Activated T-helper 17 cell treated with anti-CD3 and anti-CD28 coated beads, Interleukin-2, amount 50 U/mL, for 72 hours (primary cell): ENCODE results near the gene CHCHD10. TPM values are rescaled to one million over a fixed set of nuclear protein-coding genes. Genes with fewer than 3 reads are reported as not detected.
A peak's percentile ranks its signal among the peaks of the same experiment; 100 is the strongest.

Source experiments
- ATAC-seq: fragments of 150-1000 bp; cut with Tn5 transposase; replicated peaks from 2 replicates; pipeline ENCODE4 v1.10.0; 2021; ENCODE audit warnings: mild to moderate bottlenecking, moderate library complexity
- H3K27ac Mint-ChIP-seq: one replicate; pipeline ENCODE4 v1.8.0; 2022; ENCODE audit warnings: mixed read lengths
- H3K27me3 Mint-ChIP-seq: one replicate; pipeline ENCODE4 v1.8.0; 2022; ENCODE audit warnings: mixed read lengths
- H3K36me3 Mint-ChIP-seq: one replicate; pipeline ENCODE4 v1.8.0; 2022; ENCODE audit warnings: low read depth, mild to moderate bottlenecking, mixed read lengths
- H3K4me1 Mint-ChIP-seq: one replicate; pipeline ENCODE4 v1.8.0; 2022; ENCODE audit warnings: mixed read lengths
- H3K4me3 Mint-ChIP-seq: one replicate; pipeline ENCODE4 v1.8.0; 2022; ENCODE audit warnings: mild to moderate bottlenecking, mixed read lengths
- H3K9me3 Mint-ChIP-seq: one replicate; pipeline ENCODE4 v1.8.0; 2022; ENCODE audit warnings: mixed read lengths
- total RNA-seq, 2 donors: library from RNA; stranded (reverse); gene quantifications; one replicate each; pipeline ENCODE4 v1.2.3, GENCODE V29; 2022

CHCHD10 gene
- total RNA-seq, 2 donors from 2014 or later = 49.6 to 104 TPM

DNA sequence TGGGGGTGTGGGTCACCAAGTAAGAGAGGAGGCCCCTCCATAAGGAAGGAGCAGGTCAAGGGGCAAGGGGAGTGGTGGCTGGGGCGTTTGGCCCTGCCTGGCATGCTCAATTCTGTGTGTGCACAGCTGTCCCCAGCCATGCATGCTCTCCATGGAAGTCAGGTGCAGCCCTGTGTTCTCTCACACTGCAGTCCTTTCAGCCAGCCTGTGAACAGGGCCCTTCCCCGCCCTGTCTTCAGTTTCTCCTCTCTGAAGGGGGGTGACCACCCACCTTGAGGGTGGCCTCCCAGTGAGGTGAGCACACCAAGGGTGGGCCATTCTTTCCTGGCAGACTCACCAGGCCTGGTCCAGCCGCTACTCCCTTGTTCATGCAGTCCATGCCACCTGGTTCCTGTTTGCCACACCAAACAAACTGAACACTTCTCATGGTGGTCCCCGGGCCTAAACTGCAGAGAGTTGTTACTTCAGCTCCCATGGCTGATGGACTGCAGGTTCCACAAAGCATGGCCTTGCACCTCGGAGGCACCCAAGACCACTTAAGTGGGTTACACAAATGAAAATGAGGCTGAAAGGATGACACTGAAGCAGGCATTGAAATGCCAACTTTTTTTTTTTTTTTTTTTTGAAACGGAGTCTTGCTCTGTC lies 1.7 kb upstream of the CHCHD10 start:
- Mint-ChIP-seq H3K27me3 (no peaks in the 10 kb centered on the region), H3K4me3 (no peak overlapping the region), H3K27ac (no peak overlapping the region), H3K9me3 (no peaks in the 10 kb centered on the region), H3K4me1 (no peaks in the 10 kb centered on the region), H3K36me3 (no peaks in the 10 kb centered on the region)
- no peak for ATAC-seq

DNA sequence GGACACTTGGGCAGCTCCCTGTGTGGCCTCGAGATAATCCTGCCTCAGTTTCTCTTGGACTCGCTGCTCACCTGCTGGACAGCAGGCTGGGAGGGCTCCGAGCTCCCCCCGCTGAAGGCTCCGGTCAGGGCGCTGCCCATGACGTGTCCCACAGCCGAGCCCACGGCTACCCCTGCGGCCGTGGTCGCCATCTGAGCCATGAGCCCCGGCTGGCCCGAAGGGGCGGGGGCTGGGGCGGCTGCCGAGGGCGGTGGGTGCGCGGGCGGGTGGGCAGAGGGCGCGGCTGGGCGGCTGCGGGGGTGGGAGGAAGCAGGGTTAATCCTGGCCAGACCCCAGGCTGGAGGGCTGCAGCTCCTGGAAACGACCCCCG lies 484 bp downstream of the CHCHD10 start:
- Mint-ChIP-seq H3K9me3 (no peaks in the 10 kb centered on the region), H3K4me1 (no peaks in the 10 kb centered on the region), H3K27me3 (no peaks in the 10 kb centered on the region), H3K4me3 (peak overlapping the region; percentile 76), H3K36me3 (no peaks in the 10 kb centered on the region), H3K27ac (no peak overlapping the region)
- ATAC-seq = peak; percentile 6

DNA sequence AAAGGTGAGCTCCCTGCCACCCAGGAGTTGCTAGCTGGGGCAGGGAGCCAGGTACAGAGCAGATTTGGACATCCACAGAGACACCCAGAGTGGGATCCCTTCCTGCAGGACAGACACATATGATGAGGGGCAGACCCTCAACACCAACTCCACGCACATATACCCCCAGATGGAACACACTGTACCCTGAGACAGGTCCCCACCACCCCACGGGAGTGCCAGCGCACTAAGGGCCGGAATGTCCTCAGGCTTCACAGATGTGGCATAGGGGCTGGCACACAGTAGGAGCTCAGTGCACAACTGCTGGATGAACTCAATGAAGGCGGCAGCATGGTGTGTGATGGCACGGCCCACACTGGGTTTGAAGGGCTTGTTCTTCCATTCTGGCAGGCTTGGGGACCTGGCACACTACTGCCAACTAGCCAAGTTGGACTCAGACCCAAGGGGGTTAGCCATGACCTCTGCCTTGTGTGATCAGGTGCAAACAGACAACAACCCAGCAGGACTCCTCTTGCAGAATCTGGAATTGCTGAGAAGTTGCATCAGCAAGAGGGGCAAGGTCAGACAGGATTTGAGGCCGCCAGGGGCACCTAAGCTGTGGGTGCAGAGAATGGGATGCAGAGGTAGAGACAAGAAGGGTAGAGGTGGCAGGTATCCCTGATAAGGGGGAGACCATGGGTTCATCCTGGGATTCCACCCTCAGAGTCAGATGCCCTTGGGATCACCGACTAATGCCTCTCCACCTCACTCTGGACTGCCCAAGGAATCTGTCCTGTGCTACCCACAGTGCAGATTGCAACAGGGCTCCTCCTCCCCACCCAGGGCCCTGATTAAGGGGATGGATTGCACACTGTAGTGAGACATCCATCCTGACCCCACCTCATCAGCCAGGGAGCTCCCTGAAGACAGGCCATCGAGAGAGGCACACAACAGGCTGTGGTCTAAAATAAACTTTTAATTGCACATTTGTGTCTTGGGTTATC lies 2.6 kb downstream of the CHCHD10 start:
- no peaks in the 10 kb centered on the region for H3K27me3 Mint-ChIP-seq
- peak overlapping the region; percentile 12 for H3K4me3 Mint-ChIP-seq
- H3K27ac Mint-ChIP-seq = no peak overlapping the region
- no peaks in the 10 kb centered on the region for H3K4me1 Mint-ChIP-seq
- ATAC-seq = no peak
- no peaks in the 10 kb centered on the region for H3K9me3 Mint-ChIP-seq
- no peaks in the 10 kb centered on the region for H3K36me3 Mint-ChIP-seq

DNA sequence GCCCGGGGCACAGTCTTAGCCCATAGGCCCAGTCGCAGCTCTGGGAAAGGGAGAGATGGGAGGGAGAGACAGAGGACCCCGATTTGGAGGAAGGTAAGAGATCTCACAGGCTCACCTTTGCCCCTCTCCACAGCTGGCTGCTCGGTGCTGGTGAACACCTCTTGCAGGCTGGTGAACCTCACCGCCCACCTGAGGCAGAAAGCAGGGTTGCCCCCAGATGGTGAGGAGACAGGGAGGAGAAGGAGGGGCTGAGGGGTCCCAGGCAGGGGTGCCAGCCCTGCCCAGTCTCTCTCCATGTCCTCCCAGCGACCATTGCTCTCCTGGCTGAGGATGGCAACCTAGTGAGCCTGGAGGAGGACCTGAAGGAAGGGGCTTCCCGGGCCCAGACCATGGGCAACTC lies 3.8 kb downstream of the CHCHD10 start:
- no peaks in the 10 kb centered on the region for H3K9me3 Mint-ChIP-seq
- H3K36me3 Mint-ChIP-seq = no peaks in the 10 kb centered on the region
- no peaks in the 10 kb centered on the region for H3K4me1 Mint-ChIP-seq
- no peaks in the 10 kb centered on the region for H3K27me3 Mint-ChIP-seq
- H3K4me3 Mint-ChIP-seq = peak overlapping the region; percentile 52
- no peak for ATAC-seq
- H3K27ac Mint-ChIP-seq = no peak overlapping the region

DNA sequence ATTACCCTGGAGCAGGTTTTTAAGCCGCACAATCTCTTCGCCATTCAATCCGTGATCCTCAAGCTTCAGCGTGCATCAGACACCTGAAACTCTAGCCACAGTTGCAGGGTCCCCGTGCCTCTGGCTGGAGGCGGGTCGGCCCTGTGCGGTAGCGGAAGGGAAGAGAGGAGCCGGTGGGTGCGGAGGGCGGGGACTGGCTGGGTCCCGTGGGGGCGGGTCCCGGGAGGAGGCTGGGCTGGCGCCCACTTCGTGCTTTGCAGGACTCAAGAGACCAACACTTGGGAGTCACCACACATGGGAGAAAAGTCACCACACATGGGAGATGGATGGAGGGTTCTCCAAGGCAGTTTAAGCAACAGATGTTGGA lies 4.2 kb downstream of the CHCHD10 start:
- no peaks in the 10 kb centered on the region for H3K9me3 Mint-ChIP-seq
- peak overlapping the region; percentile 52 for H3K4me3 Mint-ChIP-seq
- H3K27me3 Mint-ChIP-seq = no peaks in the 10 kb centered on the region
- no peak overlapping the region for H3K27ac Mint-ChIP-seq
- ATAC-seq = peak; percentile 34
- H3K36me3 Mint-ChIP-seq = no peaks in the 10 kb centered on the region
- H3K4me1 Mint-ChIP-seq = no peaks in the 10 kb centered on the region

DNA sequence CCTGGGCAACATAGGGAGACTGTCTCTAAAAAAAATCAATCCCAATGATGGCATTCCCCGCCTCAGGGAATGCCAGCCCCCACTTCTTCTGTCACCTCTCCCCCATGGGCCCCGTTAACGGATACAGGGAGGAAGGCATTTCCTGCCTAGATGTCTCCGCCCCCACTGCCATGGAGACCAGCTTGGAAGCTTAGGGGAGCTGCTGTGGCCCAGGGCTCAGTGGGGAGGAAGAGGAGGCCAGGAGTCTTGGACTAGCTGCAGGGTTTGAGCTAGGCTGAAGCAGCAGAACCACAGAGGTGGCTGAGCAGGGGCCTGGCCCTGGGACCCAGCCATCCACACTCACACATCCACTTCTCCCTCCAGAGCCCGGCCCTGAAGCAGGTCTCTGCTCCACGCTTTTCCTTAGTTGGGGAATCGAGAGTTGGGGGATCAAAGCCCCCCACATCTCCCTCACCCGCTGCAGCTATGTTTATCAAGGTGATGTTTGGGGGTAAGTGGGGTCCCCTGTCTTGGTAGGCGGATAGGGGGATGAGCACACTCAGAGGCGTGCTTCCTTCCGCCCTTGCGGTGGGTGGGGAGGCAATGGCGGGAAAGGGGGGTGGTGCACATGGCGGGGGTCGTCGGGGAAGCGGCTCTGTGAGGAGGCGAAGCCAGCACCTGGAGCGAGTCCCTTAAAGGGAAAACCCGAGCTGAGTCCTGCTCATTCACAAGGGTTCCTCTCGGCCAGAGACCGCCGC lies 4.8 kb downstream of the CHCHD10 start, which contains the start of gene C22orf15:
C22orf15 (plus strand) TSS at position 149 of the 737 bp plus-strand sequence; CDS start at position 466, 317 bp downstream.
- Mint-ChIP-seq H3K27ac (peak within 1 kb of the TSS; percentile 30), H3K9me3 (no peaks in the 10 kb centered on the region), H3K4me1 (no peaks in the 10 kb centered on the region), H3K36me3 (no peaks in the 10 kb centered on the region), H3K4me3 (peak within 1 kb of the TSS; percentile 52), H3K27me3 (no peaks in the 10 kb centered on the region)
- ATAC-seq = no peak

DNA sequence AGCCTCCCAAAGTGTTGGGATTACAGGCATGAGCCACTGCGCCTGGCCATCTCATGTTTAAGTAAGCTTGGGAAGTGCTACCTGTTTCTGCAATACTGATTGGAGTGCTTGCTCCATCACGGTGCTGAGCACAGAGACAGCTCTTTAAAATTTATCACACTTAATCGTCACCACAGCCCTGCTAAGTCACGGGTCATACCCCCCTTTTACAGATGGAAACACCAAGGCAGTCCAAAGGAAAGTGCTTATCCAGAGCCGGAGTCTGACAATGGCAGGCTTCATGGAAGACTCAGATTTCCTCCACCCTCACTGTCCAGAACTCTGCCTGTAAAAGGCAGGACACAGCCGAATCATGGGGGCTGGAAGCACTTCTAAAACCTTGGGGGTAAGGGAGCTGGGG lies 7.7 kb downstream of the CHCHD10 start:
- no peaks in the 10 kb centered on the region for H3K27me3 Mint-ChIP-seq

DNA sequence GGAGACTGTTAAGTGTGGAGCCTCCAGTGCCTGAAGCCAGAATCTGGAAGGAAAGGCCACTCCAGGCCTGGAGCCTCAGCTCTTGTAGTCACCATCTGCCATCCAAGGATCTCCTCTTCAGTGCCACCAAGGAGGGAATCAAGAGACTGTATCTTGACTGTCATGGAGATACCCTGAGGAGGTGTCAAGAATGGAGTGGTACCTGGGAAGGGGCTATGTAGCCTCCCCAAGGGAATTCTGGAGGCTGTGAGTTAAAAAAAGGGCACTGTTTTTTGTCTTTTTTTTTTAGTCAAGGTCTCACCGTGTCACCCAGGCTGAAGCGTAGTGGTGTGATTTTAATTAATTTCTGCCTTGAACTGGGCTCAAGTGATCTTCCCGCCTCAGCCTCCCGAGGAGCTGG lies 8.2 kb downstream of the CHCHD10 start:
- no peaks in the 10 kb centered on the region for H3K9me3 Mint-ChIP-seq
- no peak overlapping the region for H3K4me3 Mint-ChIP-seq
- no peaks in the 10 kb centered on the region for H3K27me3 Mint-ChIP-seq
- H3K27ac Mint-ChIP-seq = no peak overlapping the region
- no peaks in the 10 kb centered on the region for H3K36me3 Mint-ChIP-seq
- ATAC-seq = no peak
- H3K4me1 Mint-ChIP-seq = no peaks in the 10 kb centered on the region

More for the DNA sequence above, 7.7 kb downstream of the CHCHD10 start:
- no peak overlapping the region for H3K4me3 Mint-ChIP-seq
- no peak overlapping the region for H3K27ac Mint-ChIP-seq
- ATAC-seq = no peak
- H3K9me3 Mint-ChIP-seq = no peaks in the 10 kb centered on the region
- no peaks in the 10 kb centered on the region for H3K4me1 Mint-ChIP-seq
- H3K36me3 Mint-ChIP-seq = no peaks in the 10 kb centered on the region

DNA sequence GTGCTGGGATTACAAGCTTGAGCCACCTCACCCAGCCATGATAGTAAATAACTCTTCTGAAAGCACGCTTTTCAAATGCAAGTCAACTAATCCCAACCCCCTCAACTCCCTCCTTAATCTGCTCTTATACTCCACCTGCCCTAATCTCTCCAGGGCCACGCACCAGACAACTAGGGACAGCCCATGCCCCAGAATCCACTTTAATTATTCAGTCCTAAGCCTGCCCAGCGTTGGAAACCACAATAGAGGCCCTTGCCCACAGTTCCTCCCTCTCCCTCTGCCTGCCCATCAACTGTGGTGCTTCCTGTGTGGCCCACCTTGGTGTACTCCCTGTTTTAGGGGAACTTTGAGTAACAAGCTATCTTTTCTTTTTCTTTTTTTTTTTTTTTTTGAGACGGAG lies 10.9 kb downstream of the CHCHD10 start:
- H3K9me3 Mint-ChIP-seq = no peaks in the 10 kb centered on the region
- no peak overlapping the region for H3K27ac Mint-ChIP-seq
- H3K4me1 Mint-ChIP-seq = no peaks in the 10 kb centered on the region
- no peak for ATAC-seq
- no peaks in the 10 kb centered on the region for H3K36me3 Mint-ChIP-seq
- H3K27me3 Mint-ChIP-seq = no peaks in the 10 kb centered on the region
- H3K4me3 Mint-ChIP-seq = no peak overlapping the region

DNA sequence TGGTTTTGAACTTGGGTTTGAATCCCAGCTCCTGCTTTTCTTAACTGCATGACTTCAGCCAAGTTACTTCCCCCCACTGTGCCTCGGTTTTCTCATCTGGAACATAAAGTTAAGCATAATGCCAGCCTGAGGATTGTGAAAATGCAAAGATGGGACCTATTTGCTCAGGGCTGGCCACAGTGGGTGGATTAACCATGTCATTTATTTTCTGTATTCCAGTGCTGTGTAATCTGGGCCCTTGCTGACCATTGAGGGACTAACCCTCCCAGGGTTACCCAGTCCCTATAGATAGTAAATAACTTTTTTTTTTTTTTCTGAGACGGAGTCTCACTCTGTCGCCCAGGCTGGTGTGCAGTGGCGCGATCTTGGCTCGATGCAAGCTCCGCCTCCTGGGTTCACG lies 12.1 kb downstream of the CHCHD10 start:
- ATAC-seq = no peak
- Mint-ChIP-seq H3K4me1 (no peaks in the 10 kb centered on the region), H3K4me3 (no peak overlapping the region), H3K9me3 (no peaks in the 10 kb centered on the region), H3K36me3 (no peaks in the 10 kb centered on the region), H3K27ac (no peak overlapping the region), H3K27me3 (no peaks in the 10 kb centered on the region)

DNA sequence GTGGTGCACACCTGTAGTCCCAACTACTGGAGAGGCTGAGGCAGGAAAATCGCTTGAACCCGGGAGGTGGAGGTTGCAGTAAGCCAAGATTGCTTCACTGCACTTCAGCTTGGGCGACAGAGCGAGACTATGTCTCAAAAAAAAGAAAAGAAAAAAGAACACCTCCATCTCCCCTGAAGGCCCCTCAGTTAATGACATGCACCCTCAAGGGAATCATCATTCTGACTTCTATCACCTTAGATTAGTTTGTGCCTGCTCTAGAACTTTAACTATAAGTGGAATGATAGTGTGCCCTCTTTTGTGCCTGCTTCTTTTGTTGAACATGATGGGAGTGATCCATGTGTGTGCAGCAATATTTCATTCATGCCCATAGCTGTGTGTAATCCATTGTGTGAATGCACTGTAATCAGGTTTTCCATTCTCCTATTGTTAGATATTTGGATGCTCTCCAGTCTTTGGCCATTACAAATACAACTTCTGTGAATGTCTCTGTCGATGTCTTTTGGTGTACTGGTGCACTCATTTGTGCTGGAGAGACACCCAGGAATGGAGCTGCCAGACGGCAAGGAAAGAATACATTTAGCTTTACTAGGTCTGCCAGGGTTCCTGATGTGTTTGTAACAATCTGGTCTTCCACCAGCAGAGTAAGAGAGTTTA lies 12.7 kb downstream of the CHCHD10 start:
- Mint-ChIP-seq H3K27ac (no peak overlapping the region), H3K9me3 (no peaks in the 10 kb centered on the region), H3K36me3 (no peaks in the 10 kb centered on the region), H3K4me1 (peaks cover 5% of the 10 kb centered on the region), H3K4me3 (no peak overlapping the region), H3K27me3 (no peaks in the 10 kb centered on the region)
- ATAC-seq = no peak

DNA sequence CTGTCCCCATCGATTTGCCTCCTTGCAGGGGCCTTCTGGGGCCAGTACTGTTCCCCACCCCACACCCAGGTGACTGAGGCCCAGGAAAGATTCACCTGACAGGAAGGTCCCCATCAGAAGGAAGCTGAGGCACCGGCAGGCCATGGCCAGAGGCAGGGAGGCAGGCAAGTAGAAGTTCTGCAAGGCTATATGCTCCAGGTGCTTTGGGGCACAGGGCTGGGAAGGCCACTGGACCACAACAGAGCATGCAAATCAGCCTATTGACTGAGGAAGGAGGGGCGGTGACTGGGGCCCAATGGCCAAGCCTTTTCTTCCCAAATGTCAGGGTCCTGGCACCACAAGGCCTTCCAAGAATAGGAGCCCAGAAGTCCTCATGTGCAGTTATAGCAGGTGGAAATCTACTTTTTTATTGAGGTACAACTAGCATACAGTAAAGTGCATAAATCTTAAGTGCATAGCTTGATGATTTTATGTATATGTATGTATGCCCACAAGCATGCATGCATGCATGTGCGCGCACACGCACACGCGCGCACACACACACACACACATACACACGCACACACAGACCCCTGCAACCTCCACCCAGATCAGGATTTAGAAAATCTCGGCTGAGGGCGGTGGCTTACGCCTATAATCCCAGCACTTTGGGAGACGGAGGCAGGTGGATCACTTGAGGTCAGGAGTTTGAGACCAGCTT lies 13.4 kb downstream of the CHCHD10 start, which contains the start of gene VPREB3:
VPREB3 (minus strand) TSS at position 206 of the 700 bp plus-strand sequence; CDS start at position 144, 62 bp downstream.
- ATAC-seq = no peak
- Mint-ChIP-seq H3K9me3 (no peaks in the 10 kb centered on the region), H3K4me3 (no peak within 1 kb of the TSS), H3K4me1 (peaks cover 12% of the 10 kb centered on the region), H3K27me3 (no peaks in the 10 kb centered on the region), H3K27ac (no peak within 1 kb of the TSS), H3K36me3 (no peaks in the 10 kb centered on the region)

DNA sequence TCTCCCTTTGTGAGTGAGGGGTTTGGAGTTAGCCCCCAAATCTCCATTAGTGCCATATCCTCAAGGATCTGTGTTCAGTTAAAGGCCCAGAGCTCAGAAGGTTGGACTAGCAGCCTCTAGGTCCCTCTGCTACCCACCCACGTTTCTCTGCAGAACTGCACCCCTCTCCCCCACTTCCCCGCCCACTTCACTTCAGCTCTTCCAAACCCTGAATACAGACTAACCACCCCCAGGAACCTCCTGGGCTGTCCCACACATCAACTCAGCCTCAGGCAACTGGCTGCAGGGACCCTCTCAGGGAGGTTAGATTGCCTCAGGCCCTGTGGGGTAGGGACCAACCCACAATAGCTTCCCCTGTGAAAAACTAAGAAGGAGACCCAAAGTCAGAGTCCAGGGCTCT lies 14.4 kb downstream of the CHCHD10 start:
- H3K4me3 Mint-ChIP-seq = no peak overlapping the region
- H3K36me3 Mint-ChIP-seq = no peaks in the 10 kb centered on the region
- H3K4me1 Mint-ChIP-seq = peaks cover 12% of the 10 kb centered on the region
- no peaks in the 10 kb centered on the region for H3K9me3 Mint-ChIP-seq
- no peaks in the 10 kb centered on the region for H3K27me3 Mint-ChIP-seq
- no peak for ATAC-seq
- no peak overlapping the region for H3K27ac Mint-ChIP-seq
